Muscle of leg (tissue), 11 donors: ENCODE data around the gene DENND4C. TPM values are rescaled to one million over a fixed set of nuclear protein-coding genes. Genes with fewer than 3 reads are reported as not detected.
A peak's percentile ranks its signal among the peaks of the same experiment; 100 is the strongest.
"Not testable (repeated sequence)": the region's sequence is repeated elsewhere in the genome, so short reads cannot be mapped to it uniquely, and the experiment has no call there.

ENCODE experiments used
- DNase-seq: peaks from one replicate; pipeline ENCODE4 v3.0.0; 2013
- H3K27ac ChIP-seq: one replicate; pipeline ENCODE4 v1.5.1; 2013; ENCODE audit warnings: mild to moderate bottlenecking, low read length, control low read depth
- H3K27me3 ChIP-seq: one replicate; pipeline ENCODE4 v1.6.1; 2013; ENCODE audit warnings: low read length; ENCODE audit not compliant: control insufficient read depth, insufficient read depth
- H3K36me3 ChIP-seq: one replicate; pipeline ENCODE4 v1.6.1; 2013; ENCODE audit warnings: low read length; ENCODE audit not compliant: control insufficient read depth, insufficient read depth
- H3K4me1 ChIP-seq: one replicate; pipeline ENCODE4 v1.6.1; 2013; ENCODE audit warnings: low read length; ENCODE audit not compliant: control insufficient read depth, insufficient read depth
- H3K4me3 ChIP-seq: one replicate; pipeline ENCODE4 v1.5.1; 2013; ENCODE audit warnings: low read length, control low read depth
- H3K9me3 ChIP-seq: replicated peaks from 2 replicates; pipeline ENCODE4 v1.6.1; 2013; ENCODE audit warnings: low read depth, low read length; ENCODE audit not compliant: control insufficient read depth
- WGBS: methylation state at CpG from one replicate; pipeline ENCODE4 v1.1.5; 2013; ENCODE audit warnings: missing lambda C conversion rate; ENCODE audit not compliant: insufficient coverage; 5-methylcytosine and 5-hydroxymethylcytosine counted together
- polyA plus RNA-seq, 8 donors: library from polyadenylated mRNA; unstranded; fragments of 120-200 nt; gene quantifications; one replicate each; pipeline versions ENCODE4 v1.2.1 to v1.2.3, GENCODE V29; 2013; ENCODE audit warnings: inconsistent platforms in 1 of 8, low replicate concordance in 1 of 8; ENCODE audit not compliant: insufficient read length in 8 of 8, insufficient read depth in 1 of 8
- total RNA-seq: library from RNA; stranded (reverse); fragments of 120-200 nt; gene quantifications from one replicate; pipeline ENCODE4 v1.2.4, GENCODE V29; 2013

The DENND4C gene
- total and polyA plus RNA-seq, 9 donors: 19.0 to 38.4 (median 21.1) TPM

GRCh38 chr9:19379283-19379682, 148.8 kb downstream of the DENND4C start:
- 0% methylated on average over 2 of the region's 12 CpGs for WGBS
- Histone ChIP-seq H3K27ac (peak overlapping the region; percentile 88), H3K9me3 (no peaks in the 10 kb centered on the region), H3K27me3 (no peaks in the 10 kb centered on the region), H3K36me3 (peaks cover 39% of the 10 kb centered on the region), H3K4me3 (peak overlapping the region; percentile 50), H3K4me1 (peaks cover 5% of the 10 kb centered on the region)
- DNase-seq: no peak

- peak; percentile 59 for DNase-seq
- peak overlapping the region; percentile 88 for H3K27ac ChIP-seq
- no peaks in the 10 kb centered on the region for H3K9me3 ChIP-seq
- 0% methylated on average over 30 of the region's 30 CpGs for WGBS
- H3K4me3 ChIP-seq: peak overlapping the region; percentile 50
- H3K27me3 ChIP-seq: no peaks in the 10 kb centered on the region
- peaks cover 5% of the 10 kb centered on the region for H3K4me1 ChIP-seq
- H3K36me3 ChIP-seq: peaks cover 36% of the 10 kb centered on the region
These were observed 149.2 kb downstream of the DENND4C start for GRCh38 chr9:19379697-19380046.

- H3K4me1 ChIP-seq: peaks cover 5% of the 10 kb centered on the region
- no peaks in the 10 kb centered on the region for H3K9me3 ChIP-seq
- H3K36me3 ChIP-seq: peaks cover 27% of the 10 kb centered on the region
- H3K4me3 ChIP-seq: peak overlapping the region; percentile 50
- WGBS: no CpG with 5 or more reads among the region's 6 CpGs
- H3K27ac ChIP-seq: peak overlapping the region; percentile 88
- H3K27me3 ChIP-seq: no peaks in the 10 kb centered on the region
- DNase-seq: no peak
These were observed 150.3 kb downstream of the DENND4C start for GRCh38 chr9:19380826-19381075.

- no peak overlapping the region for H3K4me3 ChIP-seq
- peaks cover 21% of the 10 kb centered on the region for H3K36me3 ChIP-seq
- WGBS: no CpG with 5 or more reads among the region's 2 CpGs
- H3K4me1 ChIP-seq: peaks cover 5% of the 10 kb centered on the region
- H3K27ac ChIP-seq: no peak overlapping the region
- no peaks in the 10 kb centered on the region for H3K9me3 ChIP-seq
- DNase-seq: no peak
- H3K27me3 ChIP-seq: no peaks in the 10 kb centered on the region
These were observed 151.2 kb downstream of the DENND4C start for GRCh38 chr9:19381656-19382055.

- H3K36me3 ChIP-seq, H3K27ac ChIP-seq, H3K4me1 ChIP-seq, H3K9me3 ChIP-seq, H3K27me3 ChIP-seq, DNase-seq, H3K4me3 ChIP-seq: not testable (repeated sequence)
- 98% methylated on average over 10 of the region's 14 CpGs for WGBS
These were observed 154.7 kb downstream of the DENND4C start for GRCh38 chr9:19385212-19385611.

GRCh38 chr9:19385786-19386501, 155.5 kb downstream of the DENND4C start:
- Histone ChIP-seq H3K4me3 (no peak overlapping the region), H3K4me1 (no peaks in the 10 kb centered on the region), H3K27me3 (no peaks in the 10 kb centered on the region), H3K27ac (no peak overlapping the region), H3K9me3 (no peaks in the 10 kb centered on the region), H3K36me3 (no peaks in the 10 kb centered on the region)
- no peak for DNase-seq
- WGBS: no CpG with 5 or more reads among the region's 6 CpGs

- WGBS: no CpG with 5 or more reads among the region's 2 CpGs
- Histone ChIP-seq H3K36me3 (no peaks in the 10 kb centered on the region), H3K9me3 (no peaks in the 10 kb centered on the region), H3K4me3 (no peak overlapping the region), H3K27ac (no peak overlapping the region), H3K27me3 (no peaks in the 10 kb centered on the region), H3K4me1 (no peaks in the 10 kb centered on the region)
- no peak for DNase-seq
These were observed 156.1 kb downstream of the DENND4C start for GRCh38 chr9:19386502-19387044.

- 65% methylated on average over 2 of the region's 2 CpGs for WGBS
- Histone ChIP-seq H3K4me3 (no peak overlapping the region), H3K27ac (no peak overlapping the region), H3K27me3 (no peaks in the 10 kb centered on the region), H3K4me1 (no peaks in the 10 kb centered on the region), H3K9me3 (no peaks in the 10 kb centered on the region), H3K36me3 (no peaks in the 10 kb centered on the region)
- DNase-seq: no peak
These were observed 156.8 kb downstream of the DENND4C start for GRCh38 chr9:19387317-19387716.

- not testable (repeated sequence) for H3K27ac ChIP-seq, H3K4me3 ChIP-seq, DNase-seq, H3K36me3 ChIP-seq, H3K9me3 ChIP-seq, H3K27me3 ChIP-seq, H3K4me1 ChIP-seq
- WGBS: no CpG with 5 or more reads among the region's 4 CpGs
These were observed 159.0 kb downstream of the DENND4C start for GRCh38 chr9:19389539-19389938.

- WGBS: 71% methylated on average over 1 of the region's 1 CpG
- Histone ChIP-seq H3K9me3 (no peaks in the 10 kb centered on the region), H3K27ac (no peak overlapping the region), H3K27me3 (no peaks in the 10 kb centered on the region), H3K4me3 (no peak overlapping the region), H3K4me1 (no peaks in the 10 kb centered on the region), H3K36me3 (no peaks in the 10 kb centered on the region)
- no peak for DNase-seq
These were observed 167.4 kb downstream of the DENND4C start for GRCh38 chr9:19397845-19398244.

GRCh38 chr9:19403231-19403630, 172.7 kb downstream of the DENND4C start:
- H3K4me1 ChIP-seq, DNase-seq, H3K27ac ChIP-seq, H3K27me3 ChIP-seq, H3K9me3 ChIP-seq, H3K36me3 ChIP-seq, H3K4me3 ChIP-seq: not testable (repeated sequence)
- 77% methylated on average over 4 of the region's 4 CpGs for WGBS
